Measurements from ENCODE around the gene PHACTR3. TPM values are rescaled to one million over a fixed set of nuclear protein-coding genes. Genes with fewer than 3 reads are reported as not detected.

PHACTR3 gene
- total and polyA plus RNA-seq, 5 donors: 2.8 to 14.5 (median 4.7) TPM

- no peaks in the 10 kb centered on the region for H3K9me3 ChIP-seq (ENCODE audit: control insufficient read depth, low read length)
- H3K27ac ChIP-seq (ENCODE audit: low read length): no peak overlapping the region
- H3K4me1 ChIP-seq (ENCODE audit: control insufficient read depth, insufficient read depth, low read length): no peaks in the 10 kb centered on the region
- no peaks in the 10 kb centered on the region for H3K27me3 ChIP-seq (ENCODE audit: control insufficient read depth, insufficient read depth)
- no peak for ATAC-seq
- no peak for DNase-seq
- no peak overlapping the region for H3K4me3 ChIP-seq (ENCODE audit: low read length)
- intact Hi-C loops (cut with DNase I): no loop called here
- WGBS: 84% methylated on average over 11 of the region's 11 CpGs
These were observed 38.4 kb upstream of the PHACTR3 start for GRCh38 chr20:59565768-59566461.

- ATAC-seq (no peak), DNase-seq (no peak)
- no peak overlapping the region for H3K4me3 ChIP-seq (ENCODE audit: low read length)
- H3K27ac ChIP-seq (ENCODE audit: low read length): no peak overlapping the region
- H3K27me3 ChIP-seq (ENCODE audit: control insufficient read depth, insufficient read depth): no peaks in the 10 kb centered on the region
- intact Hi-C loops (cut with DNase I): no loop called here
- WGBS: 84% methylated on average over 23 of the region's 23 CpGs
- no peaks in the 10 kb centered on the region for H3K9me3 ChIP-seq (ENCODE audit: control insufficient read depth, low read length)
- no peaks in the 10 kb centered on the region for H3K4me1 ChIP-seq (ENCODE audit: control insufficient read depth, insufficient read depth, low read length)
These were observed 37.5 kb upstream of the PHACTR3 start for GRCh38 chr20:59566631-59567524.

- DNase-seq (peak in 1 of 3 donors; percentile 28), ATAC-seq (no peak)
- H3K4me3 ChIP-seq (ENCODE audit: low read length): no peak overlapping the region
- no peaks in the 10 kb centered on the region for H3K27me3 ChIP-seq (ENCODE audit: control insufficient read depth, insufficient read depth)
- H3K27ac ChIP-seq (ENCODE audit: low read length): no peak overlapping the region
- 81% methylated on average over 19 of the region's 19 CpGs for WGBS
- no peaks in the 10 kb centered on the region for H3K4me1 ChIP-seq (ENCODE audit: control insufficient read depth, insufficient read depth, low read length)
- intact Hi-C loops (cut with DNase I): no loop called here
- H3K9me3 ChIP-seq (ENCODE audit: control insufficient read depth, low read length): no peaks in the 10 kb centered on the region
These were observed 36.5 kb upstream of the PHACTR3 start for GRCh38 chr20:59567585-59568508.

- ATAC-seq: no peak
- Histone ChIP-seq H3K9me3 (ENCODE audit: control insufficient read depth, low read length) (no peaks in the 10 kb centered on the region), H3K4me1 (ENCODE audit: control insufficient read depth, insufficient read depth, low read length) (no peaks in the 10 kb centered on the region), H3K27ac (ENCODE audit: low read length) (no peak overlapping the region), H3K4me3 (ENCODE audit: low read length) (no peak overlapping the region), H3K27me3 (ENCODE audit: control insufficient read depth, insufficient read depth) (no peaks in the 10 kb centered on the region)
- intact Hi-C loops (cut with DNase I): no loop called here
- 63% methylated on average over 10 of the region's 10 CpGs for WGBS
- peak in 1 of 3 donors; percentile 21 for DNase-seq
These were observed 35.8 kb upstream of the PHACTR3 start for GRCh38 chr20:59568509-59569024.

- no peak overlapping the region for H3K4me3 ChIP-seq (ENCODE audit: low read length)
- H3K4me1 ChIP-seq (ENCODE audit: control insufficient read depth, insufficient read depth, low read length): no peaks in the 10 kb centered on the region
- no peaks in the 10 kb centered on the region for H3K27me3 ChIP-seq (ENCODE audit: control insufficient read depth, insufficient read depth)
- 77% methylated on average over 4 of the region's 4 CpGs for WGBS
- ATAC-seq (no peak), DNase-seq (no peak)
- no peak overlapping the region for H3K27ac ChIP-seq (ENCODE audit: low read length)
- intact Hi-C loops (cut with DNase I): no loop called here
- no peaks in the 10 kb centered on the region for H3K9me3 ChIP-seq (ENCODE audit: control insufficient read depth, low read length)
These were observed 35.0 kb upstream of the PHACTR3 start for GRCh38 chr20:59569305-59569704.

- peak in 1 of 3 donors; percentile 39 for DNase-seq
- Histone ChIP-seq H3K9me3 (ENCODE audit: control insufficient read depth, low read length) (no peaks in the 10 kb centered on the region), H3K4me3 (ENCODE audit: low read length) (no peak overlapping the region), H3K27me3 (ENCODE audit: control insufficient read depth, insufficient read depth) (no peaks in the 10 kb centered on the region), H3K4me1 (ENCODE audit: control insufficient read depth, insufficient read depth, low read length) (no peaks in the 10 kb centered on the region), H3K27ac (ENCODE audit: low read length) (no peak overlapping the region)
- 48% methylated on average over 7 of the region's 7 CpGs for WGBS
- ATAC-seq: no peak
- intact Hi-C loops (cut with DNase I): loop anchor here in 2 of 4 donors (5.0 to 10.0 kb wide), 2 partner anchors 181 to 184 kb away; no protein-coding TSS in a partner anchor
These were observed 33.2 kb upstream of the PHACTR3 start for GRCh38 chr20:59571151-59571550.

GRCh38 chr20:59571551-59572314 is 32.6 kb upstream of the PHACTR3 start:
- peak overlapping the region; percentile 51 for H3K4me3 ChIP-seq (ENCODE audit: low read length)
- H3K27me3 ChIP-seq (ENCODE audit: control insufficient read depth, insufficient read depth): no peaks in the 10 kb centered on the region
- peak; percentile 69 to 78 for ATAC-seq
- WGBS: 8% methylated on average over 28 of the region's 28 CpGs
- peak; percentile 75 to 86 (median 83) for DNase-seq
- H3K4me1 ChIP-seq (ENCODE audit: control insufficient read depth, insufficient read depth, low read length): no peaks in the 10 kb centered on the region
- intact Hi-C loops (cut with DNase I): loop anchor here in 2 of 4 donors (5.0 to 10.0 kb wide), 2 partner anchors 181 to 183 kb away; no protein-coding TSS in a partner anchor
- H3K27ac ChIP-seq (ENCODE audit: low read length): no peak overlapping the region
- no peaks in the 10 kb centered on the region for H3K9me3 ChIP-seq (ENCODE audit: control insufficient read depth, low read length)

- DNase-seq (no peak), ATAC-seq (no peak)
- Histone ChIP-seq H3K9me3 (ENCODE audit: control insufficient read depth, low read length) (no peaks in the 10 kb centered on the region), H3K4me1 (ENCODE audit: control insufficient read depth, insufficient read depth, low read length) (no peaks in the 10 kb centered on the region), H3K4me3 (ENCODE audit: low read length) (no peak overlapping the region), H3K27ac (ENCODE audit: low read length) (no peak overlapping the region), H3K27me3 (ENCODE audit: control insufficient read depth, insufficient read depth) (no peaks in the 10 kb centered on the region)
- intact Hi-C loops (cut with DNase I): loop anchor here in 2 of 4 donors (5.0 to 10.0 kb wide), 2 partner anchors 180 to 182 kb away; no protein-coding TSS in a partner anchor
- 94% methylated on average over 4 of the region's 4 CpGs for WGBS
These were observed 31.8 kb upstream of the PHACTR3 start for GRCh38 chr20:59572515-59572914.

- Histone ChIP-seq H3K4me3 (ENCODE audit: low read length) (no peak overlapping the region), H3K27me3 (ENCODE audit: control insufficient read depth, insufficient read depth) (no peaks in the 10 kb centered on the region), H3K9me3 (ENCODE audit: control insufficient read depth, low read length) (no peaks in the 10 kb centered on the region), H3K27ac (ENCODE audit: low read length) (no peak overlapping the region), H3K4me1 (ENCODE audit: control insufficient read depth, insufficient read depth, low read length) (no peaks in the 10 kb centered on the region)
- no peak for ATAC-seq
- 92% methylated on average over 8 of the region's 8 CpGs for WGBS
- intact Hi-C loops (cut with DNase I): loop anchor here in 2 of 4 donors (5.0 to 10.0 kb wide), 2 partner anchors 178 to 181 kb away; no protein-coding TSS in a partner anchor
- DNase-seq: peak in 1 of 3 donors; percentile 19
These were observed 30.5 kb upstream of the PHACTR3 start for GRCh38 chr20:59573837-59574236.

All from right cardiac atrium (tissue), 5 donors.